Immature natural killer cell (primary cell): ENCODE results near the gene CDC45. TPM values are rescaled to one million over a fixed set of nuclear protein-coding genes. Genes with fewer than 3 reads are reported as not detected.

Experiments
- DNase-seq, 3 donors: peaks; one replicate each; pipeline ENCODE4 v3.0.0; 2022; ENCODE audit warnings: mixed read lengths in 1 of 3
- H3K27ac Mint-ChIP-seq, 6 donors: one replicate each; pipeline ENCODE4 v1.8.0; 2020; ENCODE audit warnings: mixed read lengths in 6 of 6, mild to moderate bottlenecking in 5 of 6, inconsistent platforms in 4 of 6, moderate library complexity in 3 of 6
- H3K27me3 Mint-ChIP-seq, 3 donors: one replicate each; pipeline ENCODE4 v1.8.0; 2020 to 2021; ENCODE audit warnings: low read depth in 3 of 3, mild to moderate bottlenecking in 3 of 3, mixed read lengths in 3 of 3, moderate library complexity in 3 of 3, inconsistent platforms in 1 of 3
- H3K36me3 Mint-ChIP-seq, 3 donors: one replicate each; pipeline ENCODE4 v1.8.0; 2020; ENCODE audit warnings: mixed read lengths in 3 of 3, inconsistent platforms in 2 of 3, mild to moderate bottlenecking in 2 of 3
- H3K4me1 Mint-ChIP-seq, 2 donors: one replicate each; pipeline ENCODE4 v1.8.0; 2020; ENCODE audit warnings: inconsistent platforms in 2 of 2, mild to moderate bottlenecking in 2 of 2, mixed read lengths in 2 of 2, moderate library complexity in 1 of 2
- H3K4me3 Mint-ChIP-seq, 5 donors: one replicate each; pipeline ENCODE4 v1.8.0; 2020; ENCODE audit warnings: mild to moderate bottlenecking in 5 of 5, mixed read lengths in 5 of 5, inconsistent platforms in 3 of 5, moderate library complexity in 3 of 5
- H3K9me3 Mint-ChIP-seq, 6 donors: one replicate each; pipeline ENCODE4 v1.8.0; 2020; ENCODE audit warnings: mild to moderate bottlenecking in 6 of 6, mixed read lengths in 6 of 6, inconsistent platforms in 4 of 6, moderate library complexity in 3 of 6
- polyA plus RNA-seq, 3 donors: library from polyadenylated mRNA; unstranded; fragments of 300-500 nt; fragmentation: Illumina TruSeq; gene quantifications; one replicate each; pipeline ENCODE4 v1.2.3, GENCODE V29; 2021

Gene CDC45
- polyA plus RNA-seq, 3 donors from 2014 or later: 3.1 to 3.5 TPM; not detected in 1

- peaks cover 1 to 2% (median 2%) of the 10 kb centered on the region in 3 donors for H3K27me3 Mint-ChIP-seq
- no peak overlapping the region for H3K4me3 Mint-ChIP-seq
- no peak overlapping the region for H3K27ac Mint-ChIP-seq
- no peaks in the 10 kb centered on the region for H3K9me3 Mint-ChIP-seq
- peaks cover 0 to 4% (median 3%) of the 10 kb centered on the region in 3 donors for H3K36me3 Mint-ChIP-seq
- DNase-seq: no peak
- peaks cover 12 to 14% of the 10 kb centered on the region in 2 donors for H3K4me1 Mint-ChIP-seq
These were observed 30.2 kb downstream of the CDC45 start for GRCh38 chr22:19509923-19510322.

- no peak overlapping the region for H3K27ac Mint-ChIP-seq
- peaks cover 2 to 4% of the 10 kb centered on the region in 2 donors for H3K4me1 Mint-ChIP-seq
- H3K4me3 Mint-ChIP-seq: no peak overlapping the region
- DNase-seq: no peak
- no peaks in the 10 kb centered on the region for H3K9me3 Mint-ChIP-seq
- H3K36me3 Mint-ChIP-seq: peaks cover 0 to 4% (median 3%) of the 10 kb centered on the region in 3 donors
- H3K27me3 Mint-ChIP-seq: peaks cover 1 to 2% (median 1%) of the 10 kb centered on the region in 3 donors
These were observed 31.2 kb downstream of the CDC45 start for GRCh38 chr22:19510919-19511341.

GRCh38 chr22:19513823-19514222, 34.1 kb downstream of the CDC45 start:
- no peaks in the 10 kb centered on the region for H3K9me3 Mint-ChIP-seq
- no peak overlapping the region for H3K27ac Mint-ChIP-seq
- H3K4me3 Mint-ChIP-seq: no peak overlapping the region
- H3K36me3 Mint-ChIP-seq: peaks cover 0 to 4% (median 3%) of the 10 kb centered on the region in 3 donors
- no peaks in the 10 kb centered on the region for H3K4me1 Mint-ChIP-seq
- no peak for DNase-seq
- H3K27me3 Mint-ChIP-seq: peaks cover 0 to 1% (median 0%) of the 10 kb centered on the region in 3 donors

GRCh38 chr22:19514831-19515565, 35.3 kb downstream of the CDC45 start:
- DNase-seq: no peak
- Mint-ChIP-seq H3K4me3 (no peak overlapping the region), H3K36me3 (peaks cover 0 to 4% (median 3%) of the 10 kb centered on the region in 3 donors), H3K4me1 (no peaks in the 10 kb centered on the region), H3K27me3 (peaks cover 0 to 1% (median 0%) of the 10 kb centered on the region in 3 donors), H3K9me3 (no peaks in the 10 kb centered on the region), H3K27ac (no peak overlapping the region)

GRCh38 chr22:19515654-19516377, 36.1 kb downstream of the CDC45 start:
- Mint-ChIP-seq H3K9me3 (no peaks in the 10 kb centered on the region), H3K27me3 (peaks cover 0 to 1% (median 0%) of the 10 kb centered on the region in 3 donors), H3K36me3 (peaks cover 0 to 4% (median 3%) of the 10 kb centered on the region in 3 donors), H3K4me1 (no peaks in the 10 kb centered on the region), H3K27ac (no peak overlapping the region), H3K4me3 (no peak overlapping the region)
- DNase-seq: no peak

DNA sequence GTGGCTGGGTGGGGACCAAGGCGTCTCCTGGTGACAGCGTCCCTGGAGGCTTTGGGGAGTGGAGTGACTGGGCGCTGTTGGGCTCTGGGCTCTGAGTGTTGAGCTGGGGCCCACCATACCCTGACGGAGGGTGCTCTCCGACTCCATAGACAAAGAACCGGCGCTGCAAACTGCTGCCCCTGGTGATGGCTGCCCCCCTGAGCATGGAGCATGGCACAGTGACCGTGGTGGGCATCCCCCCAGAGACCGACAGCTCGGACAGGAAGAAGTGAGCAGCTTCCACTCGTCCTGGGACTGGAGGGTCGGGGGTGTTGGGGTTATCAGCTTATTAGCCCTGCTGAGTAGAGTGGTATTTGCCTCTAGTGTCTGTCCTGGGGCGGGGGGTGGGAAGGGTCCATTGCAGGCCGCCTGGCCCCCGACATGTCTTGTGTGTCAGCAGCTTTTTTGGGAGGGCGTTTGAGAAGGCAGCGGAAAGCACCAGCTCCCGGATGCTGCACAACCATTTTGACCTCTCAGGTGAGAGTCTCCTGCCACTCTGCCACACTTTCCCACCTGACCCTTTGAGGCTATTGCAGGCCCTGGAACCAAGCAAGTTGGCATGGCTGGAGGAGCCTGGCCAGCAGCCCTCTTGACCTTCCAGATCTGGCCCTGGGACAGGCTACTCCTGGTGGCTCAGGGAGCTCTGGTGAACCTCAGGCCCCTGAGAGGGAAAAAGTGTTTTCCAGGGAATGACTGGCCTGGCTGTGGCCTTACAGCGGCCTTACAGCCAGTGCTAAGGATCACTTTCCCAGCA, 36.9 kb downstream of the CDC45 start:
- H3K36me3 Mint-ChIP-seq: peaks cover 0 to 4% (median 3%) of the 10 kb centered on the region in 3 donors
- no peaks in the 10 kb centered on the region for H3K9me3 Mint-ChIP-seq
- peaks cover 0 to 1% (median 0%) of the 10 kb centered on the region in 3 donors for H3K27me3 Mint-ChIP-seq
- no peaks in the 10 kb centered on the region for H3K4me1 Mint-ChIP-seq
- no peak overlapping the region for H3K4me3 Mint-ChIP-seq
- H3K27ac Mint-ChIP-seq: no peak overlapping the region
- DNase-seq: no peak

GRCh38 chr22:19517171-19517500, 37.4 kb downstream of the CDC45 start:
- Mint-ChIP-seq H3K4me1 (no peaks in the 10 kb centered on the region), H3K27ac (no peak overlapping the region), H3K4me3 (no peak overlapping the region), H3K27me3 (no peaks in the 10 kb centered on the region), H3K36me3 (peaks cover 0 to 4% (median 3%) of the 10 kb centered on the region in 3 donors), H3K9me3 (no peaks in the 10 kb centered on the region)
- no peak for DNase-seq

GRCh38 chr22:19517919-19518611, 38.3 kb downstream of the CDC45 start:
- Mint-ChIP-seq H3K27ac (no peak overlapping the region), H3K4me1 (no peaks in the 10 kb centered on the region), H3K9me3 (no peaks in the 10 kb centered on the region), H3K27me3 (peaks cover 0 to under 1% (median 0%) of the 10 kb centered on the region in 3 donors), H3K36me3 (peaks cover 0 to 3% (median 0%) of the 10 kb centered on the region in 3 donors), H3K4me3 (no peak overlapping the region)
- no peak for DNase-seq

- Mint-ChIP-seq H3K27ac (no peak overlapping the region), H3K27me3 (peaks cover 0 to 2% (median 1%) of the 10 kb centered on the region in 3 donors), H3K4me1 (no peaks in the 10 kb centered on the region), H3K4me3 (no peak overlapping the region), H3K9me3 (no peaks in the 10 kb centered on the region), H3K36me3 (peaks cover 0 to 3% (median 0%) of the 10 kb centered on the region in 3 donors)
- DNase-seq: no peak
These were observed 38.9 kb downstream of the CDC45 start for GRCh38 chr22:19518635-19519034.

GRCh38 chr22:19519041-19519926, 39.6 kb downstream of the CDC45 start:
- H3K27ac Mint-ChIP-seq: no peak overlapping the region
- no peak for DNase-seq
- H3K4me3 Mint-ChIP-seq: no peak overlapping the region

DNA sequence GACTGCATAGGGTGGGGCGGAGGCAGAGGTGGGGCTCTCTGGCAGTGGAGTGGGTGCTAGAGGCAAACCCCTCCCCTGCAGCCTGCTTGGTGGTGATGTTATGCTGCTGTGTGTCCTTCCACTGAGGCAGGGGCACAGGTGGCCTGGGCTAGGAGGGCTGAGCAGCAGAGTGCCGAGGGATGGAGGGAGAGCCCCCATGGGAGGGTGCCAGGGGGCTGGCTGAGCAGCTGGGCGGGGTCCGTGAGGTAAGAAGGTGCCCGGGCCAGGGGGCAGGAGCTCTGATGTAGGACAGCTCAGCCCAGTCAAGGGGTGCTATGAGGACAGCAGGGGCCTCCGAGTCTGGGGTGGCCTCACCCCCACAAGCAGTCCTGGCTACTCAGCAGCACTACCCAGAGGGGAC, 40.3 kb downstream of the CDC45 start:
- Mint-ChIP-seq H3K36me3 (no peaks in the 10 kb centered on the region), H3K9me3 (no peaks in the 10 kb centered on the region), H3K4me3 (no peak overlapping the region), H3K27ac (no peak overlapping the region), H3K27me3 (peaks cover 0 to 3% (median 2%) of the 10 kb centered on the region in 3 donors), H3K4me1 (no peaks in the 10 kb centered on the region)
- no peak for DNase-seq

More at GRCh38 chr22:19519041-19519926, 39.6 kb downstream of the CDC45 start:
- Mint-ChIP-seq H3K36me3 (peaks cover 0 to 3% (median 0%) of the 10 kb centered on the region in 3 donors), H3K4me1 (no peaks in the 10 kb centered on the region), H3K27me3 (peaks cover 0 to 3% (median 2%) of the 10 kb centered on the region in 3 donors), H3K9me3 (no peaks in the 10 kb centered on the region)

- no peak overlapping the region for H3K4me3 Mint-ChIP-seq
- no peaks in the 10 kb centered on the region for H3K4me1 Mint-ChIP-seq
- peaks cover 0 to 3% (median 2%) of the 10 kb centered on the region in 3 donors for H3K27me3 Mint-ChIP-seq
- H3K27ac Mint-ChIP-seq: no peak overlapping the region
- no peaks in the 10 kb centered on the region for H3K9me3 Mint-ChIP-seq
- H3K36me3 Mint-ChIP-seq: no peaks in the 10 kb centered on the region
- DNase-seq: no peak
These were observed 41.0 kb downstream of the CDC45 start for GRCh38 chr22:19520566-19521305.
